ENCODE data around the gene SIGLEC5.

Gene SIGLEC5

DNA sequence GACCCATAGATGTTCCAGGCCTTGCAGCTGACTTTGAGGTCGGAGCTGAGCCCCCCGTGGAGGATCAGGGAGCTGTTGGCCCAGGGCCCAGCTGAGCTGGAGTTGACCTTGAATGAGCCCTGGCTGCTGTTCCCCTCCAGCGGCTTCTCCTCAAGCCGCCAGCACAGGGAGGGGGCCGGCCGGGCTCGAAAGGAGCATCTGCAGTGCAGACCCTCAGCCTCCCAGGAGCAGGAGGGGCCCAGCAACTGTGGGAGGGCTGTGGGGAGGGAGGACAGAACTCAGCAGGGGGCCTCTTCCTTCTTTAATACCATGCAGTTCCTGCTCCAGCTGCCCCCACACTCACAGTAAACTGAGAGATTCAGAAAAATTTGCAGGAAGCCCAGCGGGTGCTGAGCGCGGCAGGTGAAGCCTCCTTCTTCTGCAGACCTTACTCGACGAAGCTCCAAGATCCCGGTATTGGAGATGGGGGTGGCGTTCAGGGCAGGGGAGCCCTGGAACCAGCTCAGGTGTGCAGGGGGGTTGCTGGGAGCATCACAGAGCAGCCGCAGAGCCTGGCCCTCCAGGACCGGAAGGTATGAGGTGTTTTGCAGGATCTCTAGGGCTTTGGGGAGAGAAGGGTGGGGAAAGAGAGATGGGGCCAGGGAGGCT lies 2.6 kb downstream of the SIGLEC5 start:
- no peak overlapping the region for H3K4me3 ChIP-seq (ENCODE audit: insufficient read length, low read depth)
- no peak for DNase-seq (ENCODE audit: low read depth, low spot score)
- H3K4me1 ChIP-seq (ENCODE audit: insufficient read depth, insufficient read length), result no peaks in the 10 kb centered on the region
- no peaks in the 10 kb centered on the region for H3K36me3 ChIP-seq (ENCODE audit: insufficient read depth, insufficient read length, low read length)
- no peaks in the 10 kb centered on the region for H3K9me3 ChIP-seq (ENCODE audit: insufficient read depth, low read length)
- H3K9ac ChIP-seq (ENCODE audit: insufficient read length, low read depth), result no peak overlapping the region
- H3K27me3 ChIP-seq (ENCODE audit: insufficient read depth, insufficient read length), result no peaks in the 10 kb centered on the region
- TF ChIP-seq YY1 (IDR thresholded peaks at IDR 0.05; ENCODE audit: insufficient read depth, insufficient read length) (no peak), ZNF274 (IDR thresholded peaks at IDR 0.05; ENCODE audit: low read depth, low read length) (no peak), SUZ12 (IDR thresholded peaks at IDR 0.05; ENCODE audit: extremely low read depth, insufficient read depth, insufficient read length) (no peak)

DNA sequence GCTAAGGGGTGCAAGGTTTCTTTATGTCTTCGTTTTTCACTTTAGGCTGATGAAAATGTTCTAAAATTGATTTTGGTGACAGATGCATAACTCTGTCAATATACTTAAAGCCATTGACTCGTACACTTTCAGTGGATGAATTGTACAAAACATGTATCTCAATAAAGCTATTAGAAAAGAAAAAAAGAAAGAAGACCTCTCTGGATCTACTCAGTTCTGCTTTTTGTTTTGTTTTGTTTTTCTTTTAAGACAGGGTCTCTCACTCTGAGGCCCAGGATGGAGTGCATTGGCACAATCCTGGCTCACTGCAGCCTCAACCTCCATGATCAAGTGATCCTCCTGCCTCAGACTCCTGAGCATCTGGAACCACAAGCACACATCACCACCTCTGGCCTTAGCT lies 3.5 kb downstream of the SIGLEC5 start:
- Histone ChIP-seq H3K9ac (ENCODE audit: insufficient read length, low read depth) (no peak overlapping the region), H3K36me3 (ENCODE audit: insufficient read depth, insufficient read length, low read length) (no peaks in the 10 kb centered on the region), H3K27me3 (ENCODE audit: insufficient read depth, insufficient read length) (no peaks in the 10 kb centered on the region), H3K9me3 (ENCODE audit: insufficient read depth, low read length) (no peaks in the 10 kb centered on the region), H3K4me1 (ENCODE audit: insufficient read depth, insufficient read length) (no peaks in the 10 kb centered on the region), H3K4me3 (ENCODE audit: insufficient read length, low read depth) (no peak overlapping the region)
- DNase-seq (ENCODE audit: low read depth, low spot score), result no peak
- TF ChIP-seq ZNF274 (IDR thresholded peaks at IDR 0.05; ENCODE audit: low read depth, low read length), result no peak
- no peak for TF ChIP-seq SUZ12 (IDR thresholded peaks at IDR 0.05; ENCODE audit: extremely low read depth, insufficient read depth, insufficient read length)
- no peak for TF ChIP-seq YY1 (IDR thresholded peaks at IDR 0.05; ENCODE audit: insufficient read depth, insufficient read length)

DNA sequence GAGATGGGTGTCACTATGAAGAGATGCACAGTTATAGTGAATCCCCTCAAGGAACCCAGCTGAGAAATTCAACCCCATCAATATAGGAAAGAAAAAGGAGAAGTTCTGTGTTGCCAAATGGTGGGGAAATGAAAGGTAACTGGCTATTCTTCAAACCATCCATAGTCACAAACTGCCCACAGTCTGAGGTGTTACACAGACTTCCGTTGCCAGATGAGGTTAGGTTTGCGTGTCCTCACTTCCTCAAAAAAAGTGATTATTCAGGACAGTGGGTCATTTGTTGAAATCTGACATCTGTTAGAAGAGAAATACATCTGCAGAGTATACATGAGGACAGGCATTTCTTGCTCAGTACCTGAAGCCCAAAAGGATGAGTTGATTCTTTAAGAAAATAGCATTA lies 9.0 kb downstream of the SIGLEC5 start:
- Histone ChIP-seq H3K4me1 (ENCODE audit: insufficient read depth, insufficient read length) (no peaks in the 10 kb centered on the region), H3K9ac (ENCODE audit: insufficient read length, low read depth) (no peak overlapping the region), H3K4me3 (ENCODE audit: insufficient read length, low read depth) (no peak overlapping the region), H3K27me3 (ENCODE audit: insufficient read depth, insufficient read length) (no peaks in the 10 kb centered on the region), H3K9me3 (ENCODE audit: insufficient read depth, low read length) (no peaks in the 10 kb centered on the region), H3K36me3 (ENCODE audit: insufficient read depth, insufficient read length, low read length) (no peaks in the 10 kb centered on the region)
- no peak for DNase-seq (ENCODE audit: low read depth, low spot score)
- TF ChIP-seq SUZ12 (IDR thresholded peaks at IDR 0.05; ENCODE audit: extremely low read depth, insufficient read depth, insufficient read length) (no peak), ZNF274 (IDR thresholded peaks at IDR 0.05; ENCODE audit: low read depth, low read length) (no peak), YY1 (IDR thresholded peaks at IDR 0.05; ENCODE audit: insufficient read depth, insufficient read length) (no peak)

DNA sequence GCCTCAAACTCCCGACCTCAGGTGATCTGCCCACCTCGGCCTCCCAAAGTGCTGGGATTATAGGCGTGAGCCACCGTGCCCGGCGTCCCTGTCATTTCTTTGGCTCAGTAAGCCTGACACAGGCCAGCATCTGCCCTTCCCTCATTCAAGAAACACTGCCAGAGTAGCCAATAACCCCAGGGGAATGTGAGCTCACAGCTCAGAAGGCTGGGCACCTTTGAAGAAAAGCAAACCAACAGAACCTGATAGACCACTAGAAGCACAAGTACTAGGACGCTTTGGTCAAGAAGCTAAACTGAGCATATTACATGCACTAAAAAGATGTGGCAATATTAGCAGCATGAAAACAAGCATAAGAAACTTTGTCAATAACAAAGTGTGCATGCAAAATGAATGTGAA lies 14.2 kb downstream of the SIGLEC5 start:
- no peaks in the 10 kb centered on the region for H3K36me3 ChIP-seq (ENCODE audit: insufficient read depth, insufficient read length, low read length)
- no peak for DNase-seq (ENCODE audit: low read depth, low spot score)
- no peaks in the 10 kb centered on the region for H3K4me1 ChIP-seq (ENCODE audit: insufficient read depth, insufficient read length)
- no peak for TF ChIP-seq ZNF274 (IDR thresholded peaks at IDR 0.05; ENCODE audit: low read depth, low read length)
- TF ChIP-seq YY1 (IDR thresholded peaks at IDR 0.05; ENCODE audit: insufficient read depth, insufficient read length), result no peak
- TF ChIP-seq SUZ12 (IDR thresholded peaks at IDR 0.05; ENCODE audit: extremely low read depth, insufficient read depth, insufficient read length), result no peak
- H3K9me3 ChIP-seq (ENCODE audit: insufficient read depth, low read length), result no peaks in the 10 kb centered on the region
- H3K4me3 ChIP-seq (ENCODE audit: insufficient read length, low read depth), result no peak overlapping the region
- peaks cover 21% of the 10 kb centered on the region for H3K27me3 ChIP-seq (ENCODE audit: insufficient read depth, insufficient read length)
- no peak overlapping the region for H3K9ac ChIP-seq (ENCODE audit: insufficient read length, low read depth)

DNA sequence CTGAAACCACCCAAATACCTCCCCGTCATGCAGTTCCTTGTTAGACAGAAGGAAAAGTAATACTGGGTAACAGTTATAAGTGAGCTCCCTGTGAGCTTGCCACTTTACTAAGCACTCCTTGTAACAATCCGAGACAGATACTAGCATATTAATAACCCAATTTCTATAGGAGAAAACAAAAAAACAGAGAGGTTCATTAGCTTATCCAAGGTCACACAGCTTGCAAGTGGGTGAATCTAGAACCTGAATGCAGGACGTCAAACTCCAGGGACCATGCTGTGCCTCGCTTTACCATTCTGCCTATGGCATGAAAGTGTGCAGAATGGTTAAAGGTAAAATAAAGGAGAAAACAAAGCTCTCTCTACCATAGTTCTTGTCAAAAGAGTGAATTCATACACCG lies 15.4 kb downstream of the SIGLEC5 start:
- TF ChIP-seq SUZ12 (IDR thresholded peaks at IDR 0.05; ENCODE audit: extremely low read depth, insufficient read depth, insufficient read length), result no peak
- TF ChIP-seq ZNF274 (IDR thresholded peaks at IDR 0.05; ENCODE audit: low read depth, low read length), result no peak
- TF ChIP-seq YY1 (IDR thresholded peaks at IDR 0.05; ENCODE audit: insufficient read depth, insufficient read length), result no peak
- Histone ChIP-seq H3K4me3 (ENCODE audit: insufficient read length, low read depth) (no peak overlapping the region), H3K27me3 (ENCODE audit: insufficient read depth, insufficient read length) (peaks cover 28% of the 10 kb centered on the region), H3K4me1 (ENCODE audit: insufficient read depth, insufficient read length) (no peaks in the 10 kb centered on the region), H3K9ac (ENCODE audit: insufficient read length, low read depth) (no peak overlapping the region), H3K36me3 (ENCODE audit: insufficient read depth, insufficient read length, low read length) (no peaks in the 10 kb centered on the region), H3K9me3 (ENCODE audit: insufficient read depth, low read length) (no peaks in the 10 kb centered on the region)
- DNase-seq (ENCODE audit: low read depth, low spot score), result no peak

DNA sequence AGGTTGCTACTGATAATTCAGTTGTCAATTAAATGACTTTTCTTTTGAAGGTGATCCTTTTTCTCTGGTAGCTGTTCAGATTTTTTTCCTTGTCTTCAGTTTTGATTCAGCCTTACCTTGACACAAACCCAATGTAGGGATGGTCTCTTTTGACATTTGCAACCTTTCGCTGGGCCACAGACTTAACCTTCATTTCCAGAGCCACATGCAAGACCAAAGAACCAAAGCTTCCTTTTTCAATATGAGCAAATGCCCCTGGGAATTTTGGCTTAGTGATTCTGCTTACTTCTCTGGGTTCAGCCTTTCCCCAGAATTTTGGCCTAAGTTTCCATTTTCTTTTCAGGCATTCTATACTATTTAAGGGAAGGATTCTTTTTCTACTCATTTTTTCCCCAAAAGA lies 19.6 kb downstream of the SIGLEC5 start:
- Histone ChIP-seq H3K27me3 (ENCODE audit: insufficient read depth, insufficient read length) (peaks cover 28% of the 10 kb centered on the region), H3K4me3 (ENCODE audit: insufficient read length, low read depth) (no peak overlapping the region), H3K9me3 (ENCODE audit: insufficient read depth, low read length) (no peaks in the 10 kb centered on the region), H3K36me3 (ENCODE audit: insufficient read depth, insufficient read length, low read length) (no peaks in the 10 kb centered on the region), H3K9ac (ENCODE audit: insufficient read length, low read depth) (no peak overlapping the region), H3K4me1 (ENCODE audit: insufficient read depth, insufficient read length) (no peaks in the 10 kb centered on the region)
- no peak for TF ChIP-seq YY1 (IDR thresholded peaks at IDR 0.05; ENCODE audit: insufficient read depth, insufficient read length)
- TF ChIP-seq SUZ12 (IDR thresholded peaks at IDR 0.05; ENCODE audit: extremely low read depth, insufficient read depth, insufficient read length), result no peak
- TF ChIP-seq ZNF274 (IDR thresholded peaks at IDR 0.05; ENCODE audit: low read depth, low read length), result no peak
- DNase-seq (ENCODE audit: low read depth, low spot score), result no peak

DNA sequence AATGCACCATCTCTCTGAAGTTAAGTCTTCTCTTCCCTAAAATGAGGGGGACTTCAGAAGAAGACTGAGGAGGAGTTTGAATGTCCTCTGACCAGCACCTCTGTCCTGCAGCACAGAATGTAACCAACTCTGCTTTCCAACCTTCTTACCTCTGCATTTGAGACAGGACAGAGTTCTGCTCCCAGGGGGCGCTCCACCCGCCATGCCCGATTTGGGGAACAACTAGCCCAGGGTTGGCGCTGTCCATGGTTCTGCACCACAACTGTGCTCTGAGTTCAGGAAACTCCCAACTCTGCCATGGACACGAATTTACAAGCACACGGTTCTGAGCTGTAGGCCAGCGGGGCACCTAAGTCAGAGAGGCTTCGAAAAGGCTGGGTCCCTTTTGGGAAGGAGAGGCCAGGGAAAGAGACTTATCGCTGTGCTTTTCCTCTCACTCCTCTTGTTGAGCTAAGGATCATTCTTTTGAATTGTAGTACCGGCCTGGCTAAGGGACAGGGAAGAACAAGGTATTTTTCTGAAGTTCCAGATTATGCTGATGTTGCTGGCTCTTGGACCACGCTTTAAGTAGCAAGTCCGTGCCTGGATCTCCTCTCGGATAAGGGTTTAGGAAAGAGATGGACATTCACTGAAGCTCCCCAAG lies 22.2 kb downstream of the SIGLEC5 start:
- Histone ChIP-seq H3K9me3 (ENCODE audit: insufficient read depth, low read length) (no peaks in the 10 kb centered on the region), H3K4me1 (ENCODE audit: insufficient read depth, insufficient read length) (no peaks in the 10 kb centered on the region), H3K4me3 (ENCODE audit: insufficient read length, low read depth) (no peak overlapping the region), H3K36me3 (ENCODE audit: insufficient read depth, insufficient read length, low read length) (no peaks in the 10 kb centered on the region), H3K27me3 (ENCODE audit: insufficient read depth, insufficient read length) (peaks cover 26% of the 10 kb centered on the region), H3K9ac (ENCODE audit: insufficient read length, low read depth) (no peak overlapping the region)
- DNase-seq (ENCODE audit: low read depth, low spot score), result peak; percentile 80
- TF ChIP-seq YY1 (IDR thresholded peaks at IDR 0.05; ENCODE audit: insufficient read depth, insufficient read length) (no peak), ZNF274 (IDR thresholded peaks at IDR 0.05; ENCODE audit: low read depth, low read length) (no peak), SUZ12 (IDR thresholded peaks at IDR 0.05; ENCODE audit: extremely low read depth, insufficient read depth, insufficient read length) (no peak)
